HEK293 (cell line): ENCODE measurements around the gene TSC2.

Source experiments
- CTCF ChIA-PET: fragments of 350-600 bp; formaldehyde crosslinking; extraction: SDS; loops from one replicate; lab custom pipeline; 2021; ENCODE audit warnings: antibody characterized with exemption; lab: Yijun Ruan, JAX
- POLR2A ChIA-PET: fragments of 300-600 bp; formaldehyde crosslinking; extraction: SDS; loops from one replicate; lab custom pipeline; 2020; ENCODE audit warnings: antibody characterized with exemption, inconsistent platforms; lab: Yijun Ruan, JAX
- H3K27ac ChIP-seq: fragments of 200-500 bp; sonication (Bioruptor generic); 2 replicates; pipeline ENCODE4 v1.5.1; 2014; ENCODE audit warnings: low read depth, low read length, control low read depth, inconsistent platforms; ENCODE audit errors: extremely low read depth
- H3K36me3 ChIP-seq, 2 experiments: fragments of 200-500 bp in 1 of 2; sonication (Bioruptor generic) in 1 of 2; 1 replicate in 1 of 2; 2 replicates in 1 of 2; pipeline ENCODE4 v1.5.1; 2014 to 2017; ENCODE audit warnings: inconsistent platforms in 2 of 2, low read length in 2 of 2; ENCODE audit not compliant: control insufficient read depth in 2 of 2, insufficient read depth in 1 of 2
- H3K4me1 ChIP-seq: fragments of 200-500 bp; sonication (Bioruptor generic); 2 replicates; pipeline ENCODE4 v1.5.1; 2014; ENCODE audit warnings: mild to moderate bottlenecking, low read length, inconsistent platforms; ENCODE audit not compliant: control insufficient read depth, insufficient read depth
- H3K4me3 ChIP-seq: 2 replicates; pipeline ENCODE4 v1.5.1; 2011; ENCODE audit warnings: low read depth, mild to moderate bottlenecking, control low read depth, low read length, moderate library complexity
- H3K9me3 ChIP-seq: fragments of 200-500 bp; sonication (Bioruptor generic); 2 replicates; pipeline ENCODE4 v1.5.1; 2014; ENCODE audit warnings: low read depth, low read length, inconsistent platforms; ENCODE audit not compliant: control insufficient read depth, insufficient read depth
- KLF1 ChIP-seq: fragments of 450-650 bp; formaldehyde crosslinking; IDR thresholded peaks from 2 replicates; pipeline ENCODE4 v1.5.1; 2016; ENCODE audit warnings: missing biosample characterization, missing genetic modification characterization
- SCRT2 ChIP-seq: fragments of 450-650 bp; formaldehyde crosslinking; IDR thresholded peaks from 2 replicates; pipeline ENCODE4 v1.5.1; 2016; ENCODE audit warnings: missing biosample characterization, missing genetic modification characterization
- ZFHX2 ChIP-seq: fragments of 450-650 bp; formaldehyde crosslinking; conservative IDR thresholded peaks from 2 replicates; pipeline ENCODE4 v1.5.1; 2016; ENCODE audit warnings: missing biosample characterization, missing genetic modification characterization
- ZIC2 ChIP-seq: fragments of 450-650 bp; formaldehyde crosslinking; IDR thresholded peaks from 2 replicates; pipeline ENCODE4 v1.5.1; 2016; ENCODE audit warnings: missing biosample characterization, missing genetic modification characterization
- ZNF114 ChIP-seq: fragments of 450-650 bp; formaldehyde crosslinking; IDR thresholded peaks from 2 replicates; pipeline ENCODE4 v1.5.0; 2017; ENCODE audit warnings: missing biosample characterization, missing genetic modification characterization
- ZNF324 ChIP-seq: fragments of 450-650 bp; formaldehyde crosslinking; IDR thresholded peaks from 2 replicates; pipeline ENCODE4 v1.5.1; 2016; ENCODE audit warnings: missing biosample characterization, missing genetic modification characterization
- ZNF561 ChIP-seq: fragments of 450-650 bp; IDR thresholded peaks from 2 replicates; pipeline ENCODE4 v1.5.1; 2018; ENCODE audit warnings: missing biosample characterization, missing genetic modification characterization, borderline replicate concordance
- ZNF600 ChIP-seq: fragments of 450-650 bp; formaldehyde crosslinking; IDR thresholded peaks from 2 replicates; pipeline ENCODE4 v1.5.1; 2016; ENCODE audit warnings: missing biosample characterization, missing genetic modification characterization
- ZNF645 ChIP-seq: fragments of 450-650 bp; formaldehyde crosslinking; IDR thresholded peaks from 2 replicates; pipeline ENCODE4; 2016; ENCODE audit warnings: missing biosample characterization, missing genetic modification characterization
- ZSCAN23 ChIP-seq: fragments of 450-650 bp; formaldehyde crosslinking; IDR thresholded peaks from 2 replicates; pipeline ENCODE4 v1.5.1; 2016; ENCODE audit warnings: missing biosample characterization, missing genetic modification characterization
- TF ChIP-seq, protein P1 (sequence below): fragments of 450-650 bp; formaldehyde crosslinking; IDR thresholded peaks from 2 replicates; pipeline ENCODE4 v1.5.1; 2016; ENCODE audit warnings: missing biosample characterization, missing genetic modification characterization
- TF ChIP-seq, protein P2 (sequence below): fragments of 450-650 bp; formaldehyde crosslinking; IDR thresholded peaks from 2 replicates; pipeline ENCODE4 v1.5.1; 2017; ENCODE audit warnings: missing biosample characterization, missing genetic modification characterization

Gene TSC2

DNA sequence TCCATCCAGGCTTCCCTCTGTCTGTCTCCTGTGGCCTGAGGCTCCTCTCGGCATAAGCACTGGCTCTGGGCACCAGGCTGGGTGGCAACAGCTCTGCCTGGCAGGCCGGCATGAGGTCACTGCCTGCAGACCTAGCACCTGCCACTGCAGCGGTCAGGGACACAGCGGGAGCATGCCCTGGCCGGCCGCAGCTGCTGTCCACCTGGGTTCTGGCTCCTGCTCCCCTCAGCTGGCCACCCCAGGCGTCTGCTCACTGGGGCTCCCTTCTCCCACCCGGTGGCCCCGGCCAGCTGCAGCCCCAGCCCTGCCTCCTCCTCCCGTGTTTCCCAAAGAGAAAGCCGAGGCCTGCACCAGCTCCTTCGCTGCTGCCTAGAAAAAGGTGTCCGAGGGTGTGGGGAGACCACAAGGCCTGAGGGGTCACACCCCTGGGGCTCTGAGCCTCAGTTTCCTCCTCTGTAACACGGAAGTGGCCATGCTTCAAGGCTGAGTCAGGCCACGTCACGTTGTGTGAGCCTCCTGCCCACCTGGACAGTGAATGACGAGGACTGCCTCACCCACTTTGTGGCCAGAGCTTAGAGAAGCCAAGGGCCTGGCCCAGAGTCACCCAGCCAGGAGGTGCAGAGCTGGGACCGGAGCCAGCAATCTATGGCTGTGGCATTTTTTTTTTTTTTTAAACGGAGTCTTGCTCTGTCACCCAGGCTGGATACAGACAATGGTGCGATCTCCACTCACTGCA, 6.8 kb upstream of the TSC2 start:
- H3K36me3 ChIP-seq: peaks cover 0 to 23% of the 10 kb centered on the region in 2 experiments; a peak in 2 of 3 replicates
- H3K4me3 ChIP-seq: no peak overlapping the region
- H3K4me1 ChIP-seq: peaks cover 4% of the 10 kb centered on the region; the same call in 1 of the 2 replicates
- 0 out of 2 replicates have a peak overlapping the region, but pooled peaks have one; percentile 8 for H3K27ac ChIP-seq
- no peaks in the 10 kb centered on the region for H3K9me3 ChIP-seq
- CTCF ChIA-PET: interaction anchor here (0.5 to 0.7 kb wide), 2 partner anchors 15 to 1124 kb away, joined by 3 to 4 read pairs; no protein-coding TSS in a partner anchor
- POLR2A ChIA-PET: no interaction called here
- TF ChIP-seq ZNF114 (tag by site-specific recombination): no peak
- TF ChIP-seq ZIC2 (tag by site-specific recombination): peak; percentile 19; the same call in 1 of the 2 replicates

DNA sequence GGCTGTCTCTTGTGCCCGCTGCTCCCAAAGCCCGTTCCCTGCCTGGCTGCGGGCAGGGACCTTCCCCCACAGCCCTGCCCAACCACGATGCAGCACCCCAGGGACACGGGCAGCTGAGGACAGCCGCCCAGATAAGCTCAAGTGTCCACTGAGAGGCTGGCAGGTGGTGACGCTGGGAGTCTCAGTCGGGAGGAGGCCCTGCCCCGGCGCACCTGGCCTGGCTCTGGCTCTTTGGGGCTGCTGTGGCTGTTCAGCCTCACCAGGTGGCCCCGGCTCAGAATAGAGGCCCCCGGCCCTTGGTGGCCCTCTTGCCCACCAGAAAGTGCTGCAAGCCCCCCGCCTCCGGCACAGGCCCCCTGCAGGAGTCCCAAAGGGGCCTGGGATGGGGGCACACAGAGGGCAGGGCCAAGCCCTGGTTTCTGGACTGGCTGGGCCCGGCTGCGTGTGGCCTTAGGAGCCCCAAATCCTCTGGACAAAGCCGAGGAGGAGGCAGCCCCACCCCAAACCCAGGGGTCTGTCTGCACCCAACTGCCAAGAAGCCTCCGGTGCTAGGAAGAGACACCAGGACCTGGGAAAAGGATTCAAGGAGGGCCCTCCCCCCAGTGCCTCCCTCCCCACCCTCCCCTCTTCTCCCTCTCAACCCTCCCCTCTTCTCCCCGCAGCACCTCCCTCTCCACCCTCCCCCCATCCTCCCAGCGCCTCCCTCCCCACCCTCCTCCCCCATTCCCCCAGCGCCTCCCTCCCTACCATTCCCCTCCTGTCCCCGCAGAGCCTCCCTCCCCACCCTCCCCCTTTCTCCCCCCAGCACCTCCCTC, 5.4 kb upstream of the TSC2 start:
- POLR2A ChIA-PET: interaction anchor here (0.6 kb wide), 1 partner anchor 12 kb away, joined by 4 read pairs; no protein-coding TSS in a partner anchor
- Histone ChIP-seq H3K4me1 (no peaks in the 10 kb centered on the region), H3K4me3 (no peak overlapping the region), H3K27ac (no peak overlapping the region), H3K9me3 (no peaks in the 10 kb centered on the region), H3K36me3 (peaks cover 0 to 14% of the 10 kb centered on the region in 2 experiments; a peak in 2 of 3 replicates)
- CTCF ChIA-PET: no interaction called here
- TF ChIP-seq ZNF561 (tag by site-specific recombination) (no peak), ZIC2 (tag by site-specific recombination) (peak; percentile 57; the same call in 1 of the 2 replicates)

DNA sequence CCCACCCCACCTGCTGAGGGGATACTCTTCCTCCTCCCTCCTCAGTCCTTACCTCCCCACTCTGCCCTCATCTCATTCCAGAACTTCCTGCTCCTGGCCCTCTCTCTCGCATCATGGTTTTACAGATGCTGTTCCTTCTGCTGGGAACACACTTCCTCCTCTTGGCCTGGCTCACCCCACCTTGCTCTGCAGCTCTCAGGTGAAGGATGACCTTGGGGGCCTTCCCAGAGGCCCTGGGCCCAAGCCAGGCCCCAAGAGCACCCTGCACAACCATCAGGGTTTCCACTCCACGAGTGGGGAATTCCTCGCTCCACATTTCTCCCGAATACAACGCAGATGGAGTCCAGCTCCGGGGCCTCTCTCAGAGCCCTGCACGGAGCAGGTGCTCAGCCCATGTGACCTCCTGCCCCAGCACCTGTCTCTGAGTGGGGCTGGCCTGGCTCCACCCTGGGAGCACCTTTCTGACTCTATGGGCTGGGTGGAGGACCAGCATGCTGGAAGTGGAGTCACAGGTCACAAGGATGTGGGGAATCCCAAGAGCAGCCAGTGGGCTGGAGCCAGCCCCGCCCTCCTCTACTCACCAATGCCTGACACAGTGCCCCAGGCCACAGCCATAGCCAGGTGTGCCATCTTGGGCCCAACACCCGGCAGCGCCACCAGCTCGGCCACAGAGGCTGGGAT, 4.7 kb upstream of the TSC2 start:
- H3K4me1 ChIP-seq: no peaks in the 10 kb centered on the region
- H3K4me3 ChIP-seq: no peak overlapping the region
- peaks cover 0 to 11% of the 10 kb centered on the region in 2 experiments; a peak in 2 of 3 replicates for H3K36me3 ChIP-seq
- no peaks in the 10 kb centered on the region for H3K9me3 ChIP-seq
- no peak for TF ChIP-seq ZNF324 (tag by site-specific recombination)
- 0 out of 2 replicates have a peak, but pooled peaks have one; percentile 28 for TF ChIP-seq ZNF600 (tag by site-specific recombination)
- TF ChIP-seq, protein P1, sequence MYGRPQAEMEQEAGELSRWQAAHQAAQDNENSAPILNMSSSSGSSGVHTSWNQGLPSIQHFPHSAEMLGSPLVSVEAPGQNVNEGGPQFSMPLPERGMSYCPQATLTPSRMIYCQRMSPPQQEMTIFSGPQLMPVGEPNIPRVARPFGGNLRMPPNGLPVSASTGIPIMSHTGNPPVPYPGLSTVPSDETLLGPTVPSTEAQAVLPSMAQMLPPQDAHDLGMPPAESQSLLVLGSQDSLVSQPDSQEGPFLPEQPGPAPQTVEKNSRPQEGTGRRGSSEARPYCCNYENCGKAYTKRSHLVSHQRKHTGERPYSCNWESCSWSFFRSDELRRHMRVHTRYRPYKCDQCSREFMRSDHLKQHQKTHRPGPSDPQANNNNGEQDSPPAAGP (tag by site-specific recombination): peak; percentile 29; the same call in 1 of the 2 replicates
- no peak for TF ChIP-seq ZNF645 (tag by site-specific recombination)
- no peak for TF ChIP-seq ZSCAN23
- TF ChIP-seq, all 188 proteins: peak for 2
- CTCF ChIA-PET: interaction anchor here (1.0 kb wide), 1 partner anchor 97 kb away, joined by 3 read pairs; no protein-coding TSS in a partner anchor
- POLR2A ChIA-PET: interaction anchor here (0.5 kb wide), 1 partner anchor 23 kb away, joined by 3 read pairs; no protein-coding TSS in a partner anchor
- no peak overlapping the region for H3K27ac ChIP-seq

- H3K27ac ChIP-seq: no peak overlapping the region
- no peak overlapping the region for H3K4me3 ChIP-seq
- H3K9me3 ChIP-seq: no peaks in the 10 kb centered on the region
- ChIA-PET CTCF (interaction anchor here (1.0 kb wide), 1 partner anchor 97 kb away, joined by 3 read pairs; no protein-coding TSS in a partner anchor), POLR2A (interaction anchor here (0.5 to 1.0 kb wide), 2 partner anchors 20 to 23 kb away, joined by 3 to 4 read pairs; no protein-coding TSS in a partner anchor)
- H3K4me1 ChIP-seq: no peaks in the 10 kb centered on the region
- H3K36me3 ChIP-seq: peaks cover 0 to 11% of the 10 kb centered on the region in 2 experiments; a peak in 2 of 3 replicates
- TF ChIP-seq, protein P1 (tag by site-specific recombination): peak; percentile 92
- TF ChIP-seq, protein P2, sequence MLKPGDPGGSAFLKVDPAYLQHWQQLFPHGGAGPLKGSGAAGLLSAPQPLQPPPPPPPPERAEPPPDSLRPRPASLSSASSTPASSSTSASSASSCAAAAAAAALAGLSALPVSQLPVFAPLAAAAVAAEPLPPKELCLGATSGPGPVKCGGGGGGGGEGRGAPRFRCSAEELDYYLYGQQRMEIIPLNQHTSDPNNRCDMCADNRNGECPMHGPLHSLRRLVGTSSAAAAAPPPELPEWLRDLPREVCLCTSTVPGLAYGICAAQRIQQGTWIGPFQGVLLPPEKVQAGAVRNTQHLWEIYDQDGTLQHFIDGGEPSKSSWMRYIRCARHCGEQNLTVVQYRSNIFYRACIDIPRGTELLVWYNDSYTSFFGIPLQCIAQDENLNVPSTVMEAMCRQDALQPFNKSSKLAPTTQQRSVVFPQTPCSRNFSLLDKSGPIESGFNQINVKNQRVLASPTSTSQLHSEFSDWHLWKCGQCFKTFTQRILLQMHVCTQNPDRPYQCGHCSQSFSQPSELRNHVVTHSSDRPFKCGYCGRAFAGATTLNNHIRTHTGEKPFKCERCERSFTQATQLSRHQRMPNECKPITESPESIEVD (tag by site-specific recombination): no peak
- peak; percentile 78 for TF ChIP-seq ZFHX2
- TF ChIP-seq KLF1 (tag by site-specific recombination): peak; percentile 70
- TF ChIP-seq SCRT2 (tag by site-specific recombination): peak; percentile 51
These were observed 3.9 kb upstream of the TSC2 start for GRCh38 chr16:2043667-2044451.
